Measurements from ENCODE around the gene WASHC2A.
"Not testable (repeated sequence)": the region's sequence is repeated elsewhere in the genome, so short reads cannot be mapped to it uniquely, and the experiment has no call there.

Gene WASHC2A

GRCh38 chr10:50152792-50153272, 85.1 kb downstream of the WASHC2A start:
- DNase-seq = no peak

- DNase-seq = not testable (repeated sequence)
These were observed 90.1 kb downstream of the WASHC2A start for GRCh38 chr10:50157868-50158267.

GRCh38 chr10:50159856-50160255, 92.1 kb downstream of the WASHC2A start:
- not testable (repeated sequence) for DNase-seq

- DNase-seq = not testable (repeated sequence)
These were observed 97.3 kb downstream of the WASHC2A start for GRCh38 chr10:50165038-50165437.

- not testable (repeated sequence) for DNase-seq
These were observed 100.1 kb downstream of the WASHC2A start for GRCh38 chr10:50167833-50168232.

- not testable (repeated sequence) for DNase-seq
These were observed 101.8 kb downstream of the WASHC2A start for GRCh38 chr10:50169506-50169905.

GRCh38 chr10:50174788-50175525, 107.2 kb downstream of the WASHC2A start:
- not testable (repeated sequence) for DNase-seq

Measured in cerebellar nuclear complex (tissue), 1 donor.